Peyer's patch (tissue), 4 donors: ENCODE results near the gene CBFB.

Experiments
- POLR2A ChIP-seq, 2 donors: fragments of 450-650 bp; IDR thresholded peaks; one replicate each; pipeline ENCODE4 v1.5.1; 2017; ENCODE audit warnings: antibody characterized with exemption in 2 of 2, mild to moderate bottlenecking in 2 of 2, moderate library complexity in 2 of 2
- TF ChIP-seq, protein P1 (sequence below), 6 experiments: fragments of 450-650 bp in 4 of 6; fragments of 200-600 bp in 2 of 6; sonication (generic) in 1 of 6; IDR thresholded peaks; one replicate each; pipeline ENCODE4 v1.5.1; 2017 to 2019; ENCODE audit warnings: antibody characterized with exemption in 6 of 6, mild to moderate bottlenecking in 3 of 6, moderate library complexity in 1 of 6

GRCh38 chr16:66984892-66985311 is 44.0 kb upstream of the CBFB start:
- TF ChIP-seq, protein P1, sequence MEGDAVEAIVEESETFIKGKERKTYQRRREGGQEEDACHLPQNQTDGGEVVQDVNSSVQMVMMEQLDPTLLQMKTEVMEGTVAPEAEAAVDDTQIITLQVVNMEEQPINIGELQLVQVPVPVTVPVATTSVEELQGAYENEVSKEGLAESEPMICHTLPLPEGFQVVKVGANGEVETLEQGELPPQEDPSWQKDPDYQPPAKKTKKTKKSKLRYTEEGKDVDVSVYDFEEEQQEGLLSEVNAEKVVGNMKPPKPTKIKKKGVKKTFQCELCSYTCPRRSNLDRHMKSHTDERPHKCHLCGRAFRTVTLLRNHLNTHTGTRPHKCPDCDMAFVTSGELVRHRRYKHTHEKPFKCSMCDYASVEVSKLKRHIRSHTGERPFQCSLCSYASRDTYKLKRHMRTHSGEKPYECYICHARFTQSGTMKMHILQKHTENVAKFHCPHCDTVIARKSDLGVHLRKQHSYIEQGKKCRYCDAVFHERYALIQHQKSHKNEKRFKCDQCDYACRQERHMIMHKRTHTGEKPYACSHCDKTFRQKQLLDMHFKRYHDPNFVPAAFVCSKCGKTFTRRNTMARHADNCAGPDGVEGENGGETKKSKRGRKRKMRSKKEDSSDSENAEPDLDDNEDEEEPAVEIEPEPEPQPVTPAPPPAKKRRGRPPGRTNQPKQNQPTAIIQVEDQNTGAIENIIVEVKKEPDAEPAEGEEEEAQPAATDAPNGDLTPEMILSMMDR (IDR thresholded peaks at IDR 0.05) = no peak
- TF ChIP-seq POLR2A (IDR thresholded peaks at IDR 0.05) = no peak
